ENCODE measurements around the gene ADAMTS14.

Gene ADAMTS14

DNA sequence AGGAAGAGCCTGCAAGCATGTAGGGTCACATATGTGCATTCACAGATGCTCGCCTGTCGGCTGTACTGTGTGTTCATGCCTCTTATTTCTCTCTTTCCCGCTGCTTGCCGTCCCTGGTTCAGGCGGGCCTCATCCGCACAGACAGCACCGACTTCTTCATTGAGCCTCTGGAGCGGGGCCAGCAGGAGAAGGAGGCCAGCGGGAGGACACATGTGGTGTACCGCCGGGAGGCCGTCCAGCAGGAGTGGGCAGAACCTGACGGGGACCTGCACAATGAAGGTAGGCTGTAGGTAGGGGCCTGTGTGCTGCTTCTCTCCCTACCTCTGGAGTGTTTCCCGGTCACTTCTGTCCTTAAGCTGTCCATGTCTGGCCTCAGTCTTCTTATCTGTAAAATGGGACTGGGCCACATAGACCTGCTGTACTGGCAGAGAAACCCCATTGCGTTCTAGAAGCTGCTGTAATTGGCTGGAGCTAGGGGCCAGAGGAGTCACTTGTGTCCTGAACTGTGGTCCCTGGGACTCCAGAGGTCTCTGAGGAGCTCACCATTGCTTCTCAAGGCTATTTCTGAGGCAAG, 30.0 kb downstream of the ADAMTS14 start:
- TF ChIP-seq, protein P1, sequence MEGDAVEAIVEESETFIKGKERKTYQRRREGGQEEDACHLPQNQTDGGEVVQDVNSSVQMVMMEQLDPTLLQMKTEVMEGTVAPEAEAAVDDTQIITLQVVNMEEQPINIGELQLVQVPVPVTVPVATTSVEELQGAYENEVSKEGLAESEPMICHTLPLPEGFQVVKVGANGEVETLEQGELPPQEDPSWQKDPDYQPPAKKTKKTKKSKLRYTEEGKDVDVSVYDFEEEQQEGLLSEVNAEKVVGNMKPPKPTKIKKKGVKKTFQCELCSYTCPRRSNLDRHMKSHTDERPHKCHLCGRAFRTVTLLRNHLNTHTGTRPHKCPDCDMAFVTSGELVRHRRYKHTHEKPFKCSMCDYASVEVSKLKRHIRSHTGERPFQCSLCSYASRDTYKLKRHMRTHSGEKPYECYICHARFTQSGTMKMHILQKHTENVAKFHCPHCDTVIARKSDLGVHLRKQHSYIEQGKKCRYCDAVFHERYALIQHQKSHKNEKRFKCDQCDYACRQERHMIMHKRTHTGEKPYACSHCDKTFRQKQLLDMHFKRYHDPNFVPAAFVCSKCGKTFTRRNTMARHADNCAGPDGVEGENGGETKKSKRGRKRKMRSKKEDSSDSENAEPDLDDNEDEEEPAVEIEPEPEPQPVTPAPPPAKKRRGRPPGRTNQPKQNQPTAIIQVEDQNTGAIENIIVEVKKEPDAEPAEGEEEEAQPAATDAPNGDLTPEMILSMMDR (IDR thresholded peaks at IDR 0.05): no peak

DNA sequence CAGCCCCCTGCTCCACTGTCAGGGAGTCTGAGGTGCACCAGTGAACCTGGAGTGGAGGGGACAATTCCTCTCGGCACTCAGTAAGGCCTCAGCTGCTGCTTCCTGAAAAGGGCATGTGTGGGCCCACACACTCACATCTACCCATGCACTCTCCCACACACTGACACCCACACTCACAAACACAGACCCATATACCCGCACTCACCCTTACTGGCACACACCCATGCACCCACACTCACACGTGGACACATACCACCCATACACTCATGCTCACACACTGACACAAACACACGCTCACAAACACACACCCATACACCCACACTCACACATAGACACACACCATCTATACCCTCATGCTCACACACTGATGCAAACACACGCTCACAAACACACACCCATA, 31.9 kb downstream of the ADAMTS14 start:
- TF ChIP-seq, protein P1 (IDR thresholded peaks at IDR 0.05): no peak

DNA sequence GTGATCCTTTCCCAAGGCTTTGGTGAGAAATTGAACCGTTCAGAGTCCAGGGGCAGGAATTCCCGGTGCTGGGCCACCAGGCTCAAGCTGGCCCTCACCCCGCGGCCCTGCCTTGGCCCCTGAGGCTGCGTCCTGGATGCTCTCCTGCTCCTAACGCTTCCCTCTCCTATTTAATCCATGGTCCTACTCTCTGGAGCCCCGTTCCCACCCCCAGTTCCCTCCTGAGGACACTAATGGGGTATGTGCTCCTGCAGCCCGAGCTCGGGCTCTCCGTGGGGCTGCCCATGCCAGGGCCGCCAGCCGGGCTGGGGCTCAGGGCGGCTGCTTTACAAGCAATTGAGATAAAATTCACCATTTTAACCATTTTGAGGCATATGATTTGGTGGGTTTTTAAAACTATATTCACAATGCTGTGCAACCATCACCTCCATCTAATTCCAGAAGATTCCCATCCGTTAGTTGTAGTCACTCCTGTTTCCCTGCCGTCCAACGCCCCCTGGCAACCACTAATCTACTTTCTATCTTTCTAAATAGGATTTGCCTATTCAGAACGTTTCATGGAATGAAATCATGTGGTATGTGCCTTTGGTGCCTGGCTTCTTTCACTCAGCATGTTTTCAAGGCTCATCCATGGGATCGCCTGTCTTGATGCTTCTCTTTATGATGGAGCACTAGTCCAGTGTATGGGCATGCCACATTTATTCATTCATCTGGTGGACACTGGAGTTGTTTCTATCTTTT, 33.0 kb downstream of the ADAMTS14 start:
- TF ChIP-seq, protein P1 (IDR thresholded peaks at IDR 0.05): no peak

DNA sequence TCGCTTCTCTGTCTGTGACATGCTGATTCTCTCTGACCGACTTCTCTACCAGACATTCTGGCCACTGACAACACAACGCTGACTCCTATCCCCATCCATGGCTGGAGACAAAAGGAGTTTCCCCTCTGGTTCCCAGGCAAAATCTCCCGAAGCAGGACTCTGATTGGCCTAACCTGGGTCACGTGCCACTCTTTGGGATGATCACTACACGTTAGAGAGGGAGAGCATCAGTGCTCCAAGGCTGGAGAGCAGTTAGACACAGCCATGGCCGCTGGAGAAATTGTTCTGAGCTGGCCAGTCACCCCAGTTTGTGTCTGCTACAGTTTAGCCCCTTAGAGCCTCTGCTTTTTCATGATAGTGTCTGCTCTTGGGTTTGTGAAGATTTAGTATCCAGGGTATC, 38.9 kb downstream of the ADAMTS14 start:
- TF ChIP-seq, protein P1 (IDR thresholded peaks at IDR 0.05): no peak

DNA sequence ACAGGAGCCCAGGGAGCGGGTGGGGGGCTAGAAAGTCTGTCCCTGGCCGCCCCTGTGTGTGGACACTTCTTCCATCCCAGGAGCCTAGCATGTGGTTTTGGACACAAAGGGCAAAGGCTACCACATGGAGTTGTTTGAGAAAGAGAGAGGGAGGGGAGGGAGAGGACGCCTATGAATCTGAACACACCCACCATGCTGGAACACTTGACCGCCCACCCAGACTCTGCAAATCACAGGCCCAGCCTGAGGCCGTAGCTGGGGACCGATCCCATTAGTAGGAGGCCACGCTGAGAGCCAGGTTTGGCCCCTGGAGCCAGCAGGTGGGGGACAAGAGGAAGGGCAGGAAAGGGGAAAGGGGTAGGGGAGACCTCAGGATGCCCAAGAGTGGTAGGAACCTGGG, 39.6 kb downstream of the ADAMTS14 start:
- TF ChIP-seq, protein P1 (IDR thresholded peaks at IDR 0.05): no peak

DNA sequence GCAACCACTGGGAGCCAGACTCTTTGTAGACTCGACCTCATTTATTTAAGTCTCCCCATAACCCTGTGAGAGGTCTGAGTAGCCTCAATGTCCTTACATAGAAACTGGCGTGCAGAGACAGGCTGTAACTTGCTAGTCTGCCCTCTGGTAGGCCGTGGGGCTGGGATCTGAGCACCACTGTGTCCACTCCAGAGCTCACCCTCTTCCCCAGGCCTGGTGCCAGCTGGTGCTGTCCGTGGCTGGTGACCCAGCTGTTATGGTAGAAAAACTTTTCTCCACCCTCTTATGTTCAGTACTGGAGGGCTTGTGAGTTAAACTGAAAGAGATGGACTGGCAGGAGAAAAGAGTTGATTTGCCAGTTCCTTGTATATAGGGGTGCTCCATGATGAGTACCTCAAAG, 41.9 kb downstream of the ADAMTS14 start:
- TF ChIP-seq, protein P1 (IDR thresholded peaks at IDR 0.05): no peak

DNA sequence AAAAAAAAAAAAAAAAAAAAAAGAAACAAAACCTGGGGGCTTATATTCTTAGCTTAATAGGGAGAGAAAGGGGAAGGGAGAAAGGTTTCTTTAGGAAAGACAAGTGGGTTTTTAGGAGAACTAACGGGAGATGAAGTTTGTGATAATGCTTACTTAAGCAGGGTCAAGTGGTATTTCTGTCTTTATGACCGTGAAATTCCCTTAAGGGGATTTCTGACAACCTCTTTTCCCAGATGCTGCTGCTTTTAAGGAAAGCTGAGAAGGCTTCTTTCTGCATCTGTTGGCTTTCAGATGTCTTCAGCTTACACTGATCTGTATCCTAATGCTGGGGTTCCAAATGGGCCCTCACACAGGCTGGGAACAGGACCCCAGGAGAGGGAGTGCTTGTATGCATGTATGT, 42.6 kb downstream of the ADAMTS14 start:
- TF ChIP-seq, protein P1 (IDR thresholded peaks at IDR 0.05): no peak
